ENCODE measurements around the gene PRAMEF12.
"Not testable (repeated sequence)": the region's sequence is repeated elsewhere in the genome, so short reads cannot be mapped to it uniquely, and the experiment has no call there.

PRAMEF12 gene

GRCh38 chr1:12773438-12773837, at the start of gene PRAMEF12:
Gene PRAMEF12, plus strand, starts transcription at chr1:12773738. Its CDS starts 1,130 bp downstream, at chr1:12774868.
- no peak for DNase-seq

GRCh38 chr1:12728391-12728790, 45.1 kb upstream of the PRAMEF12 start:
- DNase-seq, result no peak

GRCh38 chr1:12730156-12730555, 43.4 kb upstream of the PRAMEF12 start:
- DNase-seq, result no peak

DNA sequence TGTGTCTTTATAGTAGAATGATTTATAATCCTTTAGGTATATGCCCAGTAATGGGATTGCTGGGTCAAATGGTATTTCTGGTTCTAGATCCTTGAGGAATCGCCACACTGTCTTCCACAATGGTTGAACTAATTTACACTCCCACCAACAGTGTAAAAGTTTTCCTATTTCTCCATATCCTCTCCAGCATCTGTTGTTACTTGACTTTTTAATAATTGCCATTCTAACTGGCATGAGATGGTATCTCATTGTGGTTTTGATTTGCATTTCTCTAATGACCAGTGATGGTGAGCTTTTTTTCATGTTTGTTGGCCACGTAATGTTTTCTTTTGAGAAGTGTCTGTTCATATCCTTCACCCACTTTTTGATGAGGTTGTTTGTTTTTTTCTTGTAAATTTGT, 42.5 kb upstream of the PRAMEF12 start:
- not testable (repeated sequence) for DNase-seq

DNA sequence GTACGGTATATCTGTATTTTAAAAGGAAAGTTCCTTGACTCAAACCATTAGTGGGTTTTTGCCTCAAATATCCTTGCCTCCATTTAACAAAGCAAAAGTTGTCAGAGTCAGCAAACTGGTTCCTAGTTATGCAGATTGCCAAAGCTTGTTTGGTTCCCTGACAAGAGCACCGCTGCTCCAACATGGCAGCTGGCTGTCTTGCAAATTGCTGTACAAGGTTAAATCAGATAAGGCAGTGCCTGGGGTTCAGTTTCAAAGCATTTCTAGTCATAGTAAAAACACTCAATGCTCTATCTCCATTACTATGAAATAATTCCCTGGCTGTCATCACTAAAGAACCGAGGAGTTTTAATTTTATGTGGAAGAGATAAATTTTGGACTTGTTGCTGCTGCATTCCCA, 38.9 kb upstream of the PRAMEF12 start:
- DNase-seq, result no peak

DNA sequence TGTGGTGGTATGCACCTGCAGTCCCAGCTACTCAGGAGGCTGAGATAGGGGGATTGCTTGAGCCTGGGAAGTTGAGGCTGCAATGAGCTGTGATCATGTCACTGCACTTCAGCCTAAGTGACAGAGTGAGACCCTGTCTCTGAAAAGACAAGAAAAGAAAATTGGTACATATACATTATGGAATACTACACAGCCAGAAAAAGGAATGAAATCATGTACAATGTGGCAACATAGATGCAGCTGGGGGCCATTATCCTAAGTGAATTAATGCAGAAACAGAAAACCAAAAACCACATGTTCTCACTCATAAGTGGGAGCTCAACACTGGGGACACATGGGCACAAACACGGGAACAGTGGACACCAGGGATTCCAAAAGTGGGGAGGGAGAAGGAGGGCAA, 34.6 kb upstream of the PRAMEF12 start:
- DNase-seq, result no peak

DNA sequence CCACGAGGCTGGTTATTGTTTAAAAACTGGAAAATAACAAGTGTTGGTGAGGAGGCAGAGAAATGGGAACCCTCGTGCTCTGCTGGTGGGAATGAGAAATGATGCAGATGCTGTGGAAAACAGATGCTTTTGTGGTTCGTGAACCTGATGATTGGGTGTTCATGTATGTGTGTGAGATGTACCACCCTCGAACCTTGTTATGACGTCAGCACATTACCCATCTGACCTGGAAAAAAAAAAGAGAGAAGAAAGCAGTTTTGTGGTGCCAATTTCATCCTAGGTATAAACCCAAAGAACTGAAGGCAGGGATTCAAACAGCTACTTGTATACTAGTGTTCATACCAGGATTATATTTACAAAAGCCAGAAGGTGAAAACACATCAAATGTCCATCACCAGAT, 33.9 kb upstream of the PRAMEF12 start:
- no peak for DNase-seq

DNA sequence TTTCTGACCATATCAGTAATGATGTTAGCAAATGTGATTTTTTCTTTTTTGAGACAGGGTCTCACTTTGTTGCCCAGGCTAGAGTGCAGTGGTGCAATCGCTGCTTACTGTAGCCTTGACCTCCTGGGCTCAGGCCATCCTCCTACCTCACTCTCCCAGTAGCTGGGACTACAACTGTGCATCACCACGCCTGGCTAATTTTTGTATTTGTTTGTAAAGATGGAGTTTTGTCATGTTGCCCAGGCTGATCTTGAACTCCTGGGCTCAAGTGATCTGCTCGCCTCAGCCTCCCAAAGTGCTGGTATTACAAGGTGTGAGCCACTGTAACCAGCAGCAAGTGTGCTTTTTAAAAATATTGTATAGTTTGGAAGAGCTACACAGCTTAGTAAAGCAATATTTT, 31.6 kb upstream of the PRAMEF12 start:
- DNase-seq, result no peak

GRCh38 chr1:12745126-12745991, 28.2 kb upstream of the PRAMEF12 start:
- no peak for DNase-seq

GRCh38 chr1:12745992-12746323, 27.6 kb upstream of the PRAMEF12 start, which contains the start of gene CFAP107:
Gene CFAP107, plus strand, starts transcription at chr1:12746200. Its CDS starts 231 bp downstream, at chr1:12746431.
- no peak for DNase-seq

- no peak for DNase-seq
Measured at GRCh38 chr1:12748778-12749355, 24.7 kb upstream of the PRAMEF12 start.

- no peak for DNase-seq
Measured at GRCh38 chr1:12754738-12755137, 18.8 kb upstream of the PRAMEF12 start.

DNA sequence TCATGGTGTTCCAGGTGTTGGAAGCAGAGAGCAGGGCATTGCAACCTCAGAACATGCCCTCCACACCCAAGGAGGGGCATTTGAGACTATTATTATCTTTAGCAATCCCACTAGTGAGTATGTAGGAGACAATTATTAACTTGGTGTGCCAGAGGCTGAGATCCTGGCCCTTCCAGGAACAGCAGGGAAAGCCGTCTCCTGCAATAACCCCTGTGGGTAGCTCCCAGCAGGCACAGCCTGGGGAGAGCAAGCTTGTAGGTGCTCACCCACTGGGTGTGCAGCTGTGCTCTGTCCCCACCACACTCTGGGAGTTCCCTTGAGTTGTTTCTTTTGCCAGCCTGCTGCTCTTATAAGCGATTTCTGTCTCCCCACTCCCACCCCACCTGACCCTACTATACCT, 17.3 kb upstream of the PRAMEF12 start:
- DNase-seq, result no peak

DNA sequence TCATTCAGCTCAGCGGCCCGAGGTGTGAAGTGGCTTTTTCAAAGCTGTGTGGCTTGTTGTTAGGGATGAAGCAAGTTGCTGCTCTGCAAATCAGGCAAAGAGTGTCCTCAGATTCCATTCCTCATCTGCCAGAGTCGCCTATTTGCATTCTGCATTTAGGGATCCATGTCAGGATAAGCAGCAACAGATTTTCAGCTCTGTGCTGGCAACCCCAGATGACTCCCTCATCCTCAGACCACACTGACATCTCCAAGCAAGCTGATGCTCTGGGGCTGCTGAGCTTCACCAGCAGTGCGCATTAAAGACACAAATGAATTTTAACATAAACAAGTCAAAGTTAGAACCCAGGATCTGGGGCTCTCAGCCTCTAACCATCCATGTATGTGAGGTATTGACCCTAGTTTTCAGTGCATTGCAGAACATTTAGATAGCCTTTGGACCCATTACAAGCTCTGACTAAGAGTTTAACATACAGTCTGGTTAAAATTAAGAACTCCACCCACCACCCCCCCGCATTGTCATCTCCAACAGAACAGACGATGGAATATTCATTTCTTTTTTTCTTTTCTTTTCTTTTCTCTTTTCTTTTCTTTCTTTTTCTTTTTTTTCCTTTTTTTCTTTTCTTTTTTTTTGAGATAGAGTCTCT, 16.6 kb upstream of the PRAMEF12 start:
- no peak for DNase-seq

DNA sequence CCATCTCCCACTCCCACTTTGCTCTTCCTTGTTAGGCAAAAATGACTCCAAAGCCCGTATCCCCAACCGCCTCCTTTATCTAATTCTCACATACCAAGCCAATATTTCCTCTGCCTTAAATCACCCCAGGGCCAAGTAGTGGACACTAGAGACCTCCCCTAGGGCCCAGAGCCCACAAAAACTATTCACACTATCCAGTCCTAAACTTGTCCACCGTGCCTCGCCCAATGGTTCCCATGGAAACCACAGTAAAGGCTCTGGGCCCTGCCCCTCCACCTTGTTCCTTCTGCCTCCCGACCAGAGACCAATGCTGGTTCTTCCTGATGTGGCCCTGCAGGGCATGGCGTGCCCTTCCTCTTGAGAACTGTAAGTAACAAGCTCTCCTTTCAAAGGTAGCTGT, 15.7 kb upstream of the PRAMEF12 start:
- no peak for DNase-seq

- DNase-seq, result no peak
Measured at GRCh38 chr1:12760256-12760795, 13.2 kb upstream of the PRAMEF12 start.

- no peak for DNase-seq
Measured at GRCh38 chr1:12761781-12762180, 11.8 kb upstream of the PRAMEF12 start.

- no peak for DNase-seq
Measured at GRCh38 chr1:12762766-12763165, 10.8 kb upstream of the PRAMEF12 start.

- DNase-seq, result no peak
Measured at GRCh38 chr1:12763479-12763878, 10.1 kb upstream of the PRAMEF12 start.

DNA sequence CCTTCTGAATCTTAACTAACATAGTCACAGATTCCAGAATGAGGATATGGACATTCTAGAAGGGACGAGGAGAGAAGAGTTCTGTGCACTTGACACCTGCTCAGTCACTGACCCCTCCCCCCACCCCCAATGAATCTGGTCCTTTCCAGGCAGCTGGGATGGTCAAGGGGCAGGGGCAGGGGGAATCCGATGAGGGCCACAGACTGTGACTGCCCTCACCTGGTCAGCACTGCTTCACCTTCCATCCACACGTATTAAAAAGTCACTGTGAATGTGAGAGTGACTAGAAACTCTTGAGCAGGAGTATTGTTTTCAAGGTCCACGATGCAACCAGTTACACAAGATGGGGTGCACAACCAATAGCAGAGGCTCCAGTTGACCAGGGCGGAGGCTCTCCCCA, 9.5 kb upstream of the PRAMEF12 start:
- DNase-seq, result no peak

DNA sequence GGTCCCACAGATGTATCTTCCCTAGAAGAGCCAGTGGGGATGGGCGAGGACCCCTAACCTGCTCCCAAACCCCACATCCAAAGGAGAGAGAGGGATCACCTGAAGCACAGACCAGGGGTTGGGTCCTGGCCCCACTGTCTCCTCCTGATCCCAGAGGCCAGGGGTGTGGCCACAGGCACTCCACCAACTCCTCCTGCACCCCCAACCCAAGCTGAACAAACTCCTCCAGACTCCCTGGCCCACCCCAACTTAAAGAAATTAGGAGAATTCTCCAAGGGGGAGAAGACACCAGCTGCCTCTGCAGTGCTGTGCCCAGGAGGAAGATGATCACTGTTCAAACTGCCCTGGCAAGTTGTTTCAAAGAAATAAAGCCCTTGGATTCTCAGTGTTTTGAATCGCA, 4.5 kb upstream of the PRAMEF12 start:
- no peak for DNase-seq

GRCh38 chr1:12769976-12770505, 3.5 kb upstream of the PRAMEF12 start:
- no peak for DNase-seq

DNA sequence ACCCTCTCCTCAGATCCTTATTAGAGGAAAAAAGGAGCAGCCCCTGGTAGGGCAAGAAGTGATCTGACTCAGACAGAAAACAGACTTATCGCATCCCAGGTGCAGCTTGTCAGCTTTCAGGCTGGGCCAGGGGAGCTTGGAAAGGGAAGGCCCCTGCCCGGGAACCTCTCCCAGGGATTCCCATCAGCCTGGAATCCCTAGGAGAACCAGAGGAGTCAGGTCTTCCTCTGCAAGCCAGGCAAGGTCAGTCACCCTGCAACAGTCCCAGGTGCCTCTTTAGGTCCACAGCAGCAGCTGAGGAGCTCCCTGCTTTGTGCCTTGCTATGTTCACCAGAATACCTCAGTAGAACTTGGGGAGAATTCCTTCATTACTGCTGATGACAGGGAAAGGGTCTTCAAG, 2.9 kb upstream of the PRAMEF12 start:
- DNase-seq, result no peak

GRCh38 chr1:12771186-12771585, 2.4 kb upstream of the PRAMEF12 start:
- DNase-seq, result no peak
